Measurements from ENCODE around the gene FOXK1.
A peak's percentile ranks its signal among the peaks of the same experiment; 100 is the strongest.

Gene FOXK1

DNA sequence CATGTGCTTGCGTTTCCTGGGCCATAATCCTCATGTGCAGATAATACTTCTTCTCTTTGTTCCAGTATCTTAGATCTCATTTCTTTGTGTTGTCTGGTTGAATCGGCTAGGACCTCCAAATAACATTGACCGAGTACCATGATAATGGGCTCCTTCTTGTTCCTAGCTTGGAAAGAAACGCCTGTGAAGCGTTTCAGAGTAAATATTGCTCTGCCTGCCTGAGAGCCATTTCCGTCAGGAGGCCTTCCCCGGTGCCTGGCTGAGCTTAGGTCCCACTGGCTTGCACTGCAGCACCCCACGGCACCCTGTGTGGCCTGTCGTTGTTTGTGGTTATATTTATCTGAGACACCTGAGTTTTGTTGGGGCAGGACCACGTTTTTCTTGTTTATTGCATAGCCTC is 17.7 kb downstream of the FOXK1 start:
- DNase-seq = no peak

DNA sequence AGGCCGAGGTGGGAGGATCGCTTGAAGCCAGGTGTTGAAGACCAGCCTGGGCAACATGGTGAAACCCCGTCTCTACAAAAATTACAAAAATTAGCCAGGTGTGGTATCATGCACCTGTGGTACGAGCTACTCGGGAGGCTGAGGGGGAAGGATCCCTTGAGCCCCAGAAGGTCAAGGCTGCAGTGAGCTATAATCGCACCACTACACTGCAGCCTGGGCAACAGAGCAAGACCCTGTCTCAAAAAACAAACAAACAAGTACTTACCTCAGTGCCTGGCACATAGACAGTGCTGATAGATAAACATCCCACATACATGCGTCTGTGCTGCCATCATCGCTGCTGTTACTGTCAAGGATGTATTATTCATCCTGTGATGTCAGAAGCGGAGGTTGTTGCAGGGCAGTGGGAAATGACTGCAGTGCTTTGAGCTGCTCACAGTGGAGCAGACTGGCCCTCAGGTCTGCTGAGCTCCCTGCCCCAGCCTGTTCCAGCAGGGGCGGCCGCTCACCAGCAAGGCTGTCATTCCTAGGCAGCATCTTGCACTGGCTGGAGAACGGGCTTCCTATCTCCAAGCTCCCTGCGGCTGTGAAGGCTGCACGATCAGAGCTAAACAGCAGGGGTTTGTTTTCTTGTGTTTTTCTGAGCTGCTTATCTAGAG is 18.6 kb downstream of the FOXK1 start:
- no peak for DNase-seq

DNA sequence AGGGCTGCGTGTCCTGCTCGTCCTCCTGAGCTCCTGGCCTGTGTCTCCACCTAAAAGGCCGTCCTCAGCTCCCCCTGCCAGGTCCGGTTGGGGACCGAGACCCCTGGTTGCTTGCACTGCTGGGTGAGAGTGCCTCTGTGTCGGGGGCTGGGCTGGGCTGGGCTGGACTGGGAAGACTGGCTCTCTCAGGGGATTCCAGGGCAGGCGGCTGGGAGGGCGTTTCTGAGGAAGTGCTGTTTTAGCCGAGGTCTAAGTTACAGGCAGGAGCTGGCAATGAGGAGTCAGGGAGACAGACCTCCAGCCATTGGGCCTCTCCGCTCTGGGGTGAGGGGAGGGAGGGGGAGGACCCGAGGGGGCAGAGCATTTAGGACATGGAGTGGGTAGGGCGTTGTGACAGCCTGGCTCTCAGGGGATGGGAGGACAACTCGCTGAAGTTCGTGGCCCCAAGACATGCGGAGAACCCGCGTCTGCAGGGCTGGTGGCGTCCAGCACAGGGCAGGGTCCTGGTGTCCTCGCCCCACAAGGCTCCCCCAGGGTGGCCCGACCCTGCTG is 20.9 kb downstream of the FOXK1 start:
- DNase-seq = peak; percentile 44

DNA sequence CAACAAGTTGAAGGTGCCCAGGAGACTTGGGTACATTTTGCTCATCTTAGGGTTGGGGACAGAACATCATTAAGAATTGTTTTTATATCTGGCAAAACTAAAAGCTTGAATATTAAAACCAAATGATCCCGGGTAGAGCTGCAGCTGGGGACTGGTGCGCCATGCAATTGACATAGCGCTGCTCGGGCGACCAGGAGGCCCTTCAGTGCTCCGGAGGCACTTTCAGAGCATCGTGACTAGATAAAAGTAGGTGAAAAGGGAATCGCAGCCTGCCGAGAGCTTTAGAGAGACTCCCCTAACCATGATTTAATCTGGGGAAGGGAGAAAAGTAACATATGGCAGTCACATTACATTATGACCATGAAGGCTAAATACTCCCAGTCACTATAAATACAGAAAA is 21.4 kb downstream of the FOXK1 start:
- DNase-seq = no peak

DNA sequence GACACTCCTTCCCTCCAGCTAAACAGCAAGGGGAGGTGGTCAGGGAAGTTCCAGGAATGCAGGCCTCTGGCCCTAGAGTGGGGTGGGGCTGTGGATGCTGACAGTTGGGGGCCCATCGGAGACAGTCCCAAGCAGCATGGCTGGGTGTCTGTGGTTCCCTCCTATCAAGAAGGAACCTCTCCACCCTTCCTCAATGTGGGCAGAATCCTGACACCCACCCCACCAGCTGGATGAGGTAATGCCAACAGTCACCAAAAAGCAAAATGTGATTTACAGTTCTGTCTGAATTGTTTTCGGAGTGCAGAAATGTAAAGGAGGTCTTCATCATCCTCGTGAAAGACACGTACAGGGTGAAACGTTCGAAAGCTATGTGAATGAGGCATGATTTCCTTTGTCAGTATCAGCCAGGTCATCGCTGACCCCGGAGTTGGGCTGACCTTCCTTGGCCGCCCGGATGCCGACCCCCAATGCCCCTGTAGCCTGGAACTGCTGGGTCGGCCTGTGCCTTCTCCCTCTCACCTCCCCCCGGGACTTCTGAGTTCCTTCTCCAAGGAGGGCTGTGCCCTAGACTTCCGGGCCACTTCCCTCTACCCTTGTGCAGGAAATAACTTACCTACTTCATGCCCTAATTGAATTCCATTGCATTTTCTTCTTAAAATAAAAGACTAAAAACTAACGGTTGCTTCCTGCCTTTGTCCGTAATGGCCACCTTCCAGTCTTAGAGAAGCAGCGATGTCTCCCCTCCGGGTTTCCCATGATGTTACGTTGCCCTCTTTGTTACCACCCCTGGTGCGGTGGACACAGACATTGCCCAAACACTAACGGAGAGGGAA is 24.5 kb downstream of the FOXK1 start:
- DNase-seq = peak; percentile 52

DNA sequence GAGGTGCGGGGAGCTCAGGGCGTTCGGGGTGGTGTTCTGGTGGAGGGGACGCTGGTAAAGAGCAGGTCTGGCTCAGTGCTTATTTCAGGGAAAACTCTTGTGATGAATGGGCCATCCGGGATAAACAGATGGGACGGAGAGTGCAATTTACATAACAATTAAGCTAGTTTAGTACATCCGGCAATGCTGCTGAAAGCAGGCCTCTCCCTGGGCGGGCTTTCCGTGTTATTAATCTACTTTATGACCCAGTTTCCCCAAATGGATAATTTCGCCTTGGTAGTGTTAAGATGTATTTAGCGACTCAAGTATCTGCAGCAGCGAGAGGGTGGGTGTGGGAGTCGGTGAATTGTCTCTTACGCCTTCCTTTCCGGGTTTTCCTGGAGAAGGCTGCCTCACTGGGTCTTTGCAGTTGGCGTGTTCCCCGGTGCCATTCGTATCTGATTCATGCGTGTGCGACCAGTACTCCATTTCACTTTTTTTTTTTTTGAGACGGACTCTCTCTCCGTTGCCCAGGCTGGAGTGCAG is 25.2 kb downstream of the FOXK1 start:
- peak; percentile 66 for DNase-seq

DNA sequence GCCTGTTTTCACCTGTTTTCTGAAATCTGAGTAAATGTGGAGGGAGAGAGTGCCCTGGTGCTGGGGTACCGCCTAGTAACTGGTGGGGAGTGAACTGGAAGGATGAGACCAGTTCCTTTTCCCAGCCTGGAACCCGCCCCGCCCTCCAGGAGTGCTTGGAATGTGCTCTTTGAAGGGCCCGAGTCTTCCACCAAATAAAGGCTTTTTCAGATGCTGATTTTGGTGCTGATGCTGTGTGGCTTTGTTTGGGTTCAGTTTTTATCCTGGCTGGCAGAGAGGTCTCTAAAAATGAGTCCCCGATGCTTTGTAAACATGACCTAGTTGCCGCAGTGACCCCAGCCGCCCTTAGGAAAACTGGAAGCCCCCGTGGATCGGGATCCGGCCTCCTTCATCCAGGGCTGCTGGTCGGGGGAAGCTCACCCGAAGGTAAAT is 25.9 kb downstream of the FOXK1 start:
- no peak for DNase-seq

DNA sequence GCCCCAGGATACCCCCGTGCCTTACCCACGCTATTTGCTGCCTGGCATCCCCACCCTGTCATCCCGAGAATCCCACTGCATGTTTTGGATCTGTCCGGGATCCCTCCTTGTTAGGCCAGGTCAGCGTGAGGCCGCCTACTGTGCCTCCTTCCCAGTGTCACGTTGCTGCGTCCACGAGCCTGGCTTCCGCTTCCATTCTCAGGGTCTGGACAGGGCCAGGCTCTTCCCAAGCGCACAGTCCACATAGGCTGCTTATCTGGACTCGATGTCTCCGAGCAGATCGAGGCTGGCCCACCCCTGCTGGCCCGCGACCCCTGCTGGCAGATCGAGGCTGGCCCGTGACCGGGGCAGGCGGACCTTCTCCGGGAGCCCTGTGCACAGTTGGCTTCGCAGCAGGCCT is 27.1 kb downstream of the FOXK1 start:
- peak; percentile 55 for DNase-seq

DNA sequence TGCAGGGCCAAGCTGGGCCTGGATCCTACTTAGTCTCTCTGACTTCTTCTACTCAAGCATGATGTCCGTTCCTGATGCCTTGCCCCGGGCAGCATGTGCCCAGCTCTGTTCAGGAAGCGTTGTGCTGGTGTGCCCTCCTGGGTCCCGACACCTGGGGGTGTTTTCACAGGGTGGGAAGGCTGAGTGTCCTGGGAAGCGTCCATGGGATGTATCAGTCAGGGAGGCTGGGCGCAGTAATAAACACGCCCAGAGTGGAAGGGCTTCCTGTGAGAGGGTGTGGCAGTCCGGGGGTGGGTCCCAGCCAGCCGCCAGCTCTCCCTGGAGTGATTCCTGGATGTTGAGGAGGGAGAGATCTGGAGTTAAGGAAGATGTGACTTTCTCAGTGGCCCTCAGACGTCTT is 29.0 kb downstream of the FOXK1 start:
- no peak for DNase-seq

DNA sequence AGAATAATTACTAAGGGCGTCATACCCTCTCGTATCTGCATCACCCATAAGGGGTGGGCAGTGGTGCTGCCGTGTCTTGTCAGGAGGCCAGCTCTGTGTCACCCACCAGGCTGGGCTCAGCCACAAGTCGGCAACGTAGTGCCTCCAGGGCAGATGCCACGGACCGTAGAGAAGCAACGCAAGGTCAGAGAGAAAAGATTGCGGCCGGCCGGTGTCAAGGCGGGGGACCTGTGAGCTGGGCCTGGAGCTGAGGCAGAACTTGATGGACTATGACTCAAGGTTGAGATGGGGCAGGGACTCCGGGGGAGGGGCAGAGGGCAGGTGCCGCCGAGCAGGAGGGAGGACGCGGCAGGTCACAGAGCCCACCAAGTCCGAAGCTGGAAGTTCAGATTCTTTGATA is 29.5 kb downstream of the FOXK1 start:
- peak; percentile 28 for DNase-seq

DNA sequence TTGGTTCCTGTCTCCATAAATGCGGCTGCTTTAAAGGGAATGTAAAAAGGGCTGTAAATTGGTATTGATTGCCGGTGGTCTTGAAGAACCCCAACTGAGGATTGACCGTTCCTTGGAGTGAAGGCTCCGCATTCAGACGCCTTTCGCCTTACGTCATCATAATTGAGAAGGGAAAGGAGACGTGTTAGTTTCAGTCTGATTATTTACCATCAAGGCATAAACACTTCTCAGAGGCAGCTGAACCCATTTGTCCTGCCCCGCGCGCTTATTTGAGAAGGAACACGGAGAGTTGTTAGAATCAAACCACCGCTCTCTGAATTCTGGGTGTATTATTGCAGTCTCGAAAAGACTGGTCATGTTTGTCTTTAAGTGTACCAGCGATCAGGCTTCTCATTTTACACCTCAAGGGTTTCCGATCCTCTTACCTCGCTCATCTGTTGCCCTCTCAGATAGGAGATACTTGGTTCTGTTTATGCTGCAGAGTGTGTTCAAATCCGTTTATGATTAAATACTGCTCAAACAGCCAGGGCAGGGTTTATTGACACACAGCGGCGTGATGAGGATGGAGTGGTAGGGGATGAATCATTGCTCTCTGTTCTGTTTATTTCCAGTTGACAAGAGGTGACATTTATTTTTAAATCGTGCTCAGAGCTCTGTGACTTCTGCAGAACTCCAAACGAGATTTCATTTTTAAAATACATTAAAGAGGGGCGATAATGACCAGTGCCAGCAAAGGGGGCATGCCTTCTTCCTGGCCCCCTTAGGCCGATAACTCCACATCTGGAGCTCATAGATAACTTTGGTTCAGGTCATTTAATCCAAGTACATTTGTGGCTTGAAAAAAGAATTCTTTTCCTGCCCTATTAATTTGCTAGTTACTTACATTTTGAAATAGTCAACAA is 30.4 kb downstream of the FOXK1 start:
- peak; percentile 71 for DNase-seq

DNA sequence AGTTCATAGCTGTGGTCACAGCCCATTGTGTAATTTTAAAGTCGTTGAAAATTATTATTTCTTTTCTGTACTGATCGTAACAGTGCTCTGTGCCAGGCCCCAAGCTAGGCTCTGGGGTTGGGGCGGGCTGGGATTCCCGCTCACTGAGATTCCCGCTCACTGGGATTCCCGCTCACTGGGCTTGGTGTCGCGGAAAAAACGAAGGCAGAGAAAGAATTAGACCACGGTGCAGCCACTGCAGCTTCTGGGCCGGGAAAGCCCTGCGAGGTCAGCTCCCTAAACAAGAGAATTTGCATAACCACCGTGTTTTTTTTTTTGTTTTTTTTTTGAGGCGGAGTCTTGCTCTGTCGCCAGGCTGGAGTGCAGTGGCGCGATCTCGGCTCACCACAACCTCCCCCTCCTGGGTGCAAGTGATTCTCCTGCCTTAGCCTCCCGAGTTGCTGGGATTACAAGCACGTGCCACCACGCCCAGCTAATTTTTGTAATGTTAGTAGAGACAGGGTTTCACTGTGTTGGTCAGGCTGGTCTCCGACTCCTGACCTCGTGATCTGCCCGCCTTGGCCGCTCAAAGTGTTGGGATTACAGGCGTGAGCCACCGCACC is 31.2 kb downstream of the FOXK1 start:
- DNase-seq = peak; percentile 23

DNA sequence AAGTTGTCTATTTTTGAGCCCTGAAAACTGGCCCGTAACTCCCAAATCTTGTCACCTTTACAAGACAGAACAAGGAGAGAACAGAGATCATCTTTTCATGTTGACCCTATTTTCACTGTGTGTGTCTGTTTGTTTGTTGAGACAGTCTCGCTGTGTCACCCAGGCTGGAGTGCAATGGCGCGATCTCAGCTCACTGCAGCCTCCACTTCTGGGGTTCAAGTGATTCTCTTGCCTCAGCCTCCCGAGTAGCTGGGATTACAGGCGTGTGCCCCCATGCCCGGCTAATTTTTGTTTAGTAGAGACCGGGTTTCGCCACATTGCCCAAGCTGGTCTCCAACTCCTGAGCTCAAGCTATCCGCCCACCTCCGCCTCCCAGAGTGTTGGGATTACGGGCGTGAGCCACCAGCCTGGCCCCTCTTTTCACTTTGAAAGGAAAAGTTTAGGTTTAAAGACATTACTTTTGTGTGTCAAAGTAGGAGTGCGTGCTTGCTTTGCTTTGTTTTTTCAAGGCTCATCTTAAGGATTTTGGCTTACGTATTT is 32.1 kb downstream of the FOXK1 start:
- DNase-seq = no peak

DNA sequence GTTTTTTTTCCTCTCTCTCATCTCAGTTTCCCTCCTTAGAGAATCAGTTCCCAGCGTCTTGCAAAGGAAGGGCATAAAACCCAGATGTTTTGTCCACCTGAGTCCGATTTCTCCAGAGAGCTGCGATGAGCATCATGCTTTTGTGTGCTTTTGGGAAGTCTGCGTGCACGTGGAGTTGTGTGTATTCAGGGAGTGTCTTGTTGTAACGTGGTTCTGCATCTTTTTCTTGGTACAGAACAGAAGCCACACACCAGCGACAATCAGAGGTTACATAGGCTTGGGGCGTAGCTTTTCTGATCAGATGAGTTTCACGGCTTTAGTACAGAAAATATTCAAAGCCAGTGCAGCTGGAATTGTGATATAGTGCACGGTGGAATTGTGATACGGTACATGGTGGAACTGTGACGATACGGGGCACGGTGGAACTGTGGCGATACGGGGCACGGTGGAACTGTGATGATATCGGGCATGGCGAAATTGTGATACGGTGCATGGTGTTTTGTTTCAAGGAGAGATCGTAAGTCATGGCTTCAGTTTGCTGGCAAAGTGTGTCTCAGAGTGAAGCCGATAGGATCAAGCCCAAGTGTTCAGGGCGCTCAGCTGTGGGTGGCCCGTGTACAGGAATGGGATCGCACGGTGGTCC is 32.8 kb downstream of the FOXK1 start:
- no peak for DNase-seq

DNA sequence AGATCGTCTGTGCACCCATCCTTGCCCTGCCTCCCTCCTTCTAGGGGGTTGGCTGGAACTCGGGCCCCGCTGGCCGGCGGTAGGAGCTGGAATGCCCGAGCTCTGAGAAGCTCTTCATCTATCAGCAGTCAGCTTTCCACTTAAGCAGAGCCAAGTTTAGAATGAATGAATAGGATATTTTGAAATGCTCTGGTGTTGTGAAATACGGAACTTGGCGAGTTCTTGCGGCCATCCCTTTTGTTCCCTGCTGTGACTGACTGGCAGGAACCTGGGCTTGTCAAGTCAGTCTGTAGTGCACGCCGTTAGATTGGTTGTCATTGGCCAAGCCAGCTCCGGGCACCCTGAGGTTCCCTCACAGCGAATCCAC is 33.3 kb downstream of the FOXK1 start:
- no peak for DNase-seq

DNA sequence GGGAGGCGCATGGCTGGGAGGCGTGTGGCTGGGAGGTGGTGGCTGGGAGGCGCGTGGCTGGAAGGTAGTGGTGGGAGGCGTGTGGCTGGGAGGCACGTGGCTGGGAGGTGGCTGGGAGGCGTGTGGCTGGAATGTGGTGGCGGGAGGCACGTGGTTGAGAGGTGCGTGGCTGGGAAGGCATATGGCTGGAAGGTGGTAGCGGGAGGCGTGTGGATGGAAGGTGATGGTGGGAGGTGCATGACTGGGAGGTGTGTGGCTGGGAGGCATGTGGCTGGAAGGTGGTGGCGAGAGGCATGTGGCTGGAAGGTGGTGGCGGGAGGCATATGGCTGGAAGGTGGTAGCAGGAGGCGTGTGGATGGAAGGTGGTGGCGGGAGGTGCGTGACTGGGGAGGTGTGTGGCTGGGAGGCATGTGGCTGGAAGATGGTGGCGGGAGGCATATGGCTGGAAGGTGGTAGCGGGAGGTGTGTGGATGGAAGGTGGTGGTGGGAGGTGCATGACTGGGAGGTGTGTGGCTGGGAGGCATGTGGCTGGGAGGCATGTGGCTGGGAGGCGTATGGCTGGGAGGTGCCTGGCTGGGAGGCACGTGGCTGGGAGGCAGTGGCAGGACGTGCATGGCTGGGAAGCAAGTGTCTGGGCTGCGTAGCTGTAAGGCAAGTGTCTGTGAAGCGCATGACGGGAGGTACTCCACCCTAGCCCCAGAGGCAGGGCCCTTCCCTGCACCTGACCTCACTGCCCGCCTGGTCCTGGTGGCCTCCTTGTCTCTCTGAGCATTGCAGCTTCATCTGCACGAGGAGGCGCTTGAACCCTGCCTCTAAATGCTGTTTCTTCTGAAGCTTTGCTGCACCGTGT is 35.1 kb downstream of the FOXK1 start:
- DNase-seq = no peak

DNA sequence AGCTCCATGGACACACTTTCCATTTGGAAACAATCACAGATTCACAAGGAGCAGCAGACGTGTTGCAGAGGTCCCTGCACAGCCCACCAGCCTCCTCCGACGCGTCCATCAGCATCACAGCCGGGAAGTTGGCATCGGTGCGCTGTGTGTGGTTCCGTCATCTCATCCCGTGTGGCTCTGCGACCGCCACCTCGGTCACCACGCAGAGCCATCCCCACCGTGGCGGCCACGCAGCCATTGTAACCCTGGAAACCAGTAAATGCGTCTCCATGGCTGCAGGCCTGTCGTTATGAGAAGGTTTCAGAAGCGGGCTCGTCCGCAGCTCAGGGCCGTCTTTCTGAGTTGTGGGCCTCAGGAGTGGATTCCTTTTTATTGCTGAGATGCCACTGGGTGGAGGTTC is 36.0 kb downstream of the FOXK1 start:
- DNase-seq = no peak

DNA sequence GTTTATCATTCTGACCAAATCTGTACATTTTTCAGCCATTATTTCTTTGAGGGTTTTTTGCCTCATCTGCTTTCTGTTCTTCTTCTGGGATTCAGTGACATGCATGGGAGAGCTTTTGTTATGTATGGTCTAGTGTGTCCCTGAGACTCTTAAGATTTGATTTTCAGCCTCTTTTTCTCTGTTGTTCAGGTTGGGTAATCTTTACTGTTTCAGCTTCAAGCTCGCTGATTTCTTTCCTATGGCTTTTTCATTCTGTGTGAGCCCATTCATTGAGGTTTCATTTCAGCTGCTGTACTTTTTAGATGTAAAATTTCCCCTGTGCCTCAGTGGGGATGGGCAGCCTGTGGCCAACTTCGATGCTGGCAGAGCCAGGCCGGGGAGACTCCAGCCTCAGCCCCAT is 38.1 kb downstream of the FOXK1 start:
- no peak for DNase-seq

DNA sequence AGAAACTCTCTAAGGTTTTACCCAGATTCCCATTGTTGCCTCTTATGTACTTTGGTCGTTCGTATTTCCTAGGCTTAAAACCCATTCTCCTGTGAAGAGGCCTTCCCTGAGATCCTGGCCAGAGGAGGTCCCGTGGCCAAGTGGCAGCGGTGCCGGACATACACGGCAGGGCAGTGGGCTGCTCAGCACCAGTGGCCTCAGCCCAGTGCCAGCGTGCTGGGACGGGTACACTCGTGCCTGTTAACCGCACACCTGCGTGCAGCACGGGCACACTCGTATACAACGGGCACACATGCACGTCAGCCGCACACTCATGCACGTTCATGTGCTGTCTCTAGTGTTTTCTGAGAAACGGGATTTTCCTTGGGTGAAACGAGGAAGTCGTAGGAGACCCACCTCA is 40.2 kb downstream of the FOXK1 start:
- no peak for DNase-seq

DNA sequence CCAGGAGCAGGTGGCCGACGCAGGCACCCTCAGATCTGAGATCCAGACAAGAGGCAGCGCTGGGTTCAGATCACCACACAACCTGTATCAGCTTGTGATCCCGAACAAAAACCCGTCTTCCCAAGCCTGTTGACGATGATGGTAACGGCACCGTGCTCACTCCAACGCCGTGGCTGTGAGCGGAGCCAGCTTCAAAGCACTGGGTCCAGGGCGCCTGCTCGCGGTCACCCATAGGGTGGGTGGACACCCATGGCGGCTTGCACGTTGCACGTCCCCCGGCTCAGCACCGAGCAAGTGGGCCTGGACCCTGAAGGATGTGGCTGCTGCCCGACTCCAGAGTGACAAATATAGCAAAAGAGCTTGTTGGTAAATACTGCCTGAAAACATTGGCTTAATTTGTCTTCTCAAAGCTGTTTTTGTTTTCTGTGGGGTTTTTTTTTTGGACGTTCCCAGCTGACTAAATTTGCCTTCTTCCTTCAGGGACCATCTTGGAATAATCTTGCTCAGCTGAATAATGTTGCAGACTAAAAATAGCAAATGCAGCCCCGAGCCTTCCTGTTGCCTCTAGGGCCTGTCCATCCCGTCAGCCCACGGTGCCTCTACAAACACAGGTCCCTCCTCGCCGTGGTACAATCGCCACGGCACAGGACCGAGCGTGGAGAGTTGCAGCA is 41.0 kb downstream of the FOXK1 start:
- no peak for DNase-seq

Data from eye (tissue), 1 donor.